ACC112 (cell line): ENCODE results near the gene EIF4EBP2.
A peak's percentile ranks its signal among the peaks of the same experiment; 100 is the strongest.

Source experiments
- H2AFZ ChIP-seq: fragments of 200-600 bp; sonication (generic); one replicate; pipeline ENCODE4 v1.6.0; 2017; ENCODE audit warnings: antibody characterized with exemption, low read length; ENCODE audit not compliant: unreplicated experiment
- H3K27ac ChIP-seq: fragments of 200-600 bp; sonication (generic); 2 replicates; pipeline ENCODE4 v1.5.1; 2014; ENCODE audit warnings: low read depth, mild to moderate bottlenecking, antibody characterized with exemption, low read length, moderate library complexity
- H3K27me3 ChIP-seq: fragments of 200-600 bp; sonication (generic); 2 replicates; pipeline ENCODE4 v1.6.1; 2014; ENCODE audit warnings: mild to moderate bottlenecking, antibody characterized with exemption, low read length, moderate library complexity, mixed read lengths; ENCODE audit not compliant: insufficient read depth
- H3K36me3 ChIP-seq: fragments of 200-600 bp; sonication (generic); 2 replicates; pipeline ENCODE4 v1.6.1; 2016; ENCODE audit warnings: mild to moderate bottlenecking, antibody characterized with exemption, low read length, moderate library complexity, mixed read lengths; ENCODE audit not compliant: insufficient read depth
- H3K4me1 ChIP-seq: fragments of 200-600 bp; sonication (generic); one replicate; pipeline ENCODE4 v1.6.1; 2016; ENCODE audit warnings: low read length, mixed read lengths; ENCODE audit not compliant: insufficient read depth, unreplicated experiment, control insufficient read depth
- H3K4me3 ChIP-seq: fragments of 200-600 bp; sonication (generic); 2 replicates; pipeline ENCODE4 v1.5.1; 2014; ENCODE audit warnings: mild to moderate bottlenecking, low read depth, low read length
- H3K79me2 ChIP-seq: fragments of 200-600 bp; sonication (generic); one replicate; pipeline ENCODE4 v1.6.0; 2016; ENCODE audit warnings: low read length; ENCODE audit not compliant: control insufficient read depth, unreplicated experiment, insufficient read depth

The EIF4EBP2 gene

DNA sequence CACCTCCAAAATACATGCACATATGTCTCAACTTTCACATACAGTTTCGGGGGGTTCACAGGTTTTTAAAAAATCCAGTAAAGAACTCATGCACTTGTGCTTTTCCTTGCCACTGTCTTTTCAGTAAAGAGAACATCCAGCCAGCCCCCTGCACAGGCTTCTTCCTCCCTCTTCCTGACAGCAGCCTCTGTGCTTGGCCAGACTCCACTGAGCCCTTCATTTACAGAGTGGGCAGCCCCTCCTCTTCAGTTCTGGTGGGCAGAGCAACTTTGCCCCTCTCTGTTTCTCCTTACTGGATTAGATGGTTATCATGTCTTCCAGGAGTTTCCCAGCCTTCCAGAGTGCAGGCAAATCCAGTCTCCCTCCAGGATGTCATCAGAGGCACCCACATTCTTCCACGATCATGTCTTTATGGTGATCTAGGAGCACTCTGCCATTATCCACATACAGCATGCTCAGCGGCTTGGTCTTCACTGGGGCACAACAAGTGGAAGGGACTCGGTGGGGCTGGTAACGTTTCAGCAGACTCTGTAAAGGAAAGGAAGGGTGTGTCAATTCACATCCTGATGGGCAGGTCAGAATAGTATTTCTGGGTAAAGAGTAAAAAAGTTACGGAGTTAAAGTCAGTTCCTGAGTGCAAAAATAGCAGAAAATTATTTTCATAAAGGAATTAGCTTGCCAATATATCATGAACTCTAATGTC, 28.8 kb downstream of the EIF4EBP2 start:
- 0 out of 2 replicates have a peak, but pooled peaks cover 8% of the 10 kb centered on the region for H3K36me3 ChIP-seq
- no peak overlapping the region for H2AFZ ChIP-seq
- H3K79me2 ChIP-seq, result no peaks in the 10 kb centered on the region
- no peak overlapping the region for H3K27ac ChIP-seq
- H3K4me3 ChIP-seq, result no peak overlapping the region
- peaks cover 11% of the 10 kb centered on the region for H3K4me1 ChIP-seq
- H3K27me3 ChIP-seq, result no peaks in the 10 kb centered on the region

DNA sequence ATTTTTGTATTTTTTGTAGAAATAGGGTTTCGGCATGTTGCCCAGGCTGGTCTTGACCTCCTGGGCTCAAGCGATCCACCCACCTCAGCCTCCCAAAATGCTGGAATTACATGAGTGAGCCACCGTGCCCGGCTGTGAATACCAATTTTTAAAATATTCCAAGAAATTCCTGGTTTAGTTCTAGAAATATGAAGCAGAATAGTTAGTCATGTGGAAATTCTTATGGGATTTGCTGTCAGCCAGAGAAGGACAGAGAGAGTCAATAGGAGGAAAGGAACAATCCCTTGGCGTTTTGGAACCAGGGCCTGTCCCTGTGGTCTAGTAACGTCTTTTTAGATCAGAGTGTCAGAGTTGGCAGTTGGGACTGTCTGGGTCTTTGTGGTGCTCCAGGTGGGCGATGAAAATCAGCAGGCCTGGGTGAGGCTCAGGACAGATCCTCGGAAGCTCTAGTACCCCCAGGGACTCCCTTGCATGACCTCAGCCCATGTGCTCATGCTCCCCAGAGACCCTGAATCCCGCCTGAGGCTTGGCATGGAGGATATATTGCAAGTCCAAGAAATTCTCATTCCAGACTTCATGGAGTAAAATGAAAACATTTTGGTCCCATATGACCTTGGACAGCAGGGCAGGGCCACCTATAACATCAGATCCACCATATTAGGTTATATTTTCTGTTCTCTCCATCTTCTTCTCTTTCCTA, 29.8 kb downstream of the EIF4EBP2 start:
- Histone ChIP-seq H3K27me3 (peaks cover 7% of the 10 kb centered on the region; the same call in 1 of the 2 replicates), H3K4me1 (peaks cover 11% of the 10 kb centered on the region), H3K4me3 (no peak overlapping the region), H3K79me2 (no peaks in the 10 kb centered on the region), H3K36me3 (0 out of 2 replicates have a peak, but pooled peaks cover 2% of the 10 kb centered on the region), H3K27ac (peak overlapping the region; percentile 40), H2AFZ (no peak overlapping the region)

DNA sequence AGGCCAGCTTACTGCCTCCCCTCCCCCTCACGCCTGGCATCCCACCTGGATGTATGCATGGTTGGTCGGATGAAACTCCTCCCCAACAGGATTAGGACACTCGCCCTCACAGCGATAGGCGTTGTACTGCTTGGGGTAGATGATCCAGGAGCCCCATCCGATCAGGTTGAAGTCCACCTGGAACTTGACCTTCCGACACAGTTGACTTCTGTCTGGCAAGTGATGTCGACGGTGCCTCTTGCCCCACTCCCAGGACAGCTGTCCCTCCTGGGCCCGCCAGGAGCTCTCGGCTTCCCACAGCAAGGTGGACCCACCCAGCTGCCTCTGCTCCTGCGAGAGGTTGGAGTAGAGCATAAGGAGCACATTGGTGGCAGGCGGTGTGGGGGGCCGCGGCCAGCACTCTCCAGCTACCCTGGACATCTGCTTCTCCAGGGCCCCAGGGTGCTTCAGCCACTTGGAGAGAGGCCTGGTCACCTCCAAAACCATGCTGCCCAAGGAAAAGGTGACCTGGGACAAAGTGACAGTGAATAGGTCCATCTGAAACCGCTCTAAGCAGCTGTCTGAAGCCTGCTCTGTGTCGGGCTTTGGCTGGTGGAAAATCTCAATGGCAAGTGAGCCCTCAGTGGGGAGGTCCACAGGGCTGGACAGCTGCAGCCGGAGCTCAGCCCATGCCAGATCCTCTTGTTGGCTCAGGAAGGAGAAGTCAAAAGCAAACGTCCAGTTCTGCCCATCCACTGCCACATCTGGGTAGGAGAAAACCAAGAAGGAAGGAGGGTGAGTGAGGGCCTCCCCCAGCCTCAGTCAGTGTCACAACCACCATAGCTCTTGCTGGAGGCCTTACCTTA, 31.5 kb downstream of the EIF4EBP2 start:
- Histone ChIP-seq H3K27ac (no peak overlapping the region), H2AFZ (no peak overlapping the region), H3K79me2 (no peaks in the 10 kb centered on the region), H3K36me3 (no peaks in the 10 kb centered on the region), H3K27me3 (peaks cover 23% of the 10 kb centered on the region), H3K4me3 (no peak overlapping the region), H3K4me1 (peaks cover 11% of the 10 kb centered on the region)

DNA sequence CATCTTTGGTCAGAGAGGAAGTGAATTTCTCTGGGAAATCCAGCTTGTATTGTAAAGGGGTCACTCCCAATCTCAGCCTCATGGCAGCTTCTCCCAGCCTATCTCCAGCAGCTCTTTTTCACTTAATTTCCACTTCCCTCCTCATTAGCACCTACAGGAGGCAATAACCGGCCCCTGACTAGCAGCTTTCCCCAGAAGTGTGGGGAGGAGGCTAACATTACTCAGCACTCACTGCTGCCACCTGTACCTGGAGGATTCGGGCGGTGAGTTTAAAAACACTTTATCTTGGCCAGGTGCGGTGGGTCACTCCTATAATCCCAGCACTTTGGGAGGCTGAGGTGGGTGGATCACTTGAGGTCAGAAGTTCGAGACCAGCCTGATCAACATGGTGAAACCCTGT, 33.8 kb downstream of the EIF4EBP2 start:
- Histone ChIP-seq H3K4me1 (peaks cover 11% of the 10 kb centered on the region), H3K36me3 (no peaks in the 10 kb centered on the region), H3K27ac (no peak overlapping the region), H3K79me2 (no peaks in the 10 kb centered on the region), H2AFZ (no peak overlapping the region), H3K4me3 (no peak overlapping the region), H3K27me3 (peaks cover 46% of the 10 kb centered on the region)

DNA sequence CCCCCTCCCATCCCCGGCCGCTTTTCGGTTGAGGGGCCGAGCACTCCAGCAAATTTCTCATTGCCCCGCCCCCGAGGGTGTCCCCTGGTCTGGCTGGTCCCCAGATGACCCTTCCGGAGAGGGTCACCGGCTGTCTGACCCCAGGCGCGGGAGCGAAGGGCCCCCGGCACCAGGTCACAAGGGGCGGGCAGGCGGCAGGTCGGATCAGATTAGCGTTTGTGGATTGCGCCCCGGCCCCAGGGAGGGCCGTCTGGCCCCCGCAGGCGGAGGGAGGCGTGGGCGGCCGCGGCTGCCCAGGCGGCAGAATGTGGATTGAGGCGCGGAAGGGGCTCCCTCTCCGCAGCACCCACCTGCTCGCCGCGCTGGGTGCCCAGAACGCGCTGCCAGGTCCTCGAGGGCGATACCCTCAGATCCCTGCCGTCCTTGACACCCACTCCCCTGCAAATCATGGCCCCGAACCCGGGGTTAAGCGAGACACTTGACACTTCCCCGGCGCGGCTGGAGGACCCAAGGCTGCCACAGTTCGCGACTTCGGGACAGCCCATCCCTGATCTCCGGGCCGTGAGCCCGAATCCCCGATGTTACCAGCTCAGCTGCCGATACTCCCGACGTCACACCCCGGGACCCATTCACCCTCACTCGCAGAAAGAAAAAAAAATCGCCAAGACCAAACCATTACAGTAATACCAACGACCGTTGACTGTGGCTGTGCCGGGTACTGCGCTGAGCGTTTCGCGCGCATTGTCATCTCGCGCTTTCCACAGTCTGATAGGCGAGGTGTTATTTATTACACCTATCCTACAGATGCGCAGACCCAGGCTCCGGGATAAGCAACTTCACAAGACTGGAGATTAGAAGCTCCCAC, 36.6 kb downstream of the EIF4EBP2 start:
- Histone ChIP-seq H3K36me3 (no peaks in the 10 kb centered on the region), H3K27ac (no peak overlapping the region), H3K4me1 (no peaks in the 10 kb centered on the region), H3K27me3 (peaks cover 47% of the 10 kb centered on the region), H2AFZ (no peak overlapping the region), H3K4me3 (peak overlapping the region; percentile 57), H3K79me2 (no peaks in the 10 kb centered on the region)

DNA sequence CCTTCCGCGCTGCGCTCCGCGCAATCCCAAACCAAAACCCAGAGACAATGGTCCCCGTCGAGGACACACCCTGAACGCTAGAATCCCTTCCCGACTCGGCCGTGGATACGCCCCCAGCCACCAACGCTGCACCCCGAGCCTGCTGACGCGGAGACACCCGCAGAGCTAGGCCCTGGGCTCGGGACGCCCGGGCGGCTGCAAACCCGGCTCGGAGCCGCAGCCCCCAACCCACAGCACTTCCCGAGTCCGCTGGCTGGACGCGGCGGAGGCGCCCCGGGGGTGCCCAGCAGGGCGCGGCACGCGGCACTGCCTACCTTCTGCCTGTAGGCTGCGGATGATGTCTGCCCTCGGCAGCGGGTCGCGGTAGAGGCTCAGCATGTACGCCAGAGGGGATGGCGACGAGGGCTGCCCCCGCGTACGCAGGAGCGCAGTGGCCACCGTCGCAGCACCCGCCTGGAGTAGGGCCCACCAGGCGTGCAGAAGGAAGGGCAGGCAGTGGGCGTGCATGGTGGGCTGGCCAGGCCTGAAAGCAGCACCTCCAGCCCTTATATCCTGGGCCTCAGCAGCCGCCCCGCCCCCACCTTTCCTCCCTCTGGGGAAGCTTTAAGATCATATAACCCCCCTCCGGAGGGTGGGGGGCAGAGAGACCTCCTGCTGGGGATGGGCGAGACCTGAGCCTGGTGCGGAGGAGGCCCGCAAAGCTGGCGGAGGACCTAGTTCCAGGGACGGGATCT, 37.4 kb downstream of the EIF4EBP2 start, which contains the start of gene NODAL:
NODAL (minus strand) TSS at position 521 of the 734 bp plus-strand sequence; CDS start at position 507, 14 bp downstream.
- H3K27me3 ChIP-seq, result peaks cover 47% of the 10 kb centered on the region
- peak within 1 kb of the TSS; percentile 57 for H3K4me3 ChIP-seq
- H3K36me3 ChIP-seq, result no peaks in the 10 kb centered on the region
- H3K27ac ChIP-seq, result no peak within 1 kb of the TSS
- H3K4me1 ChIP-seq, result no peaks in the 10 kb centered on the region
- H2AFZ ChIP-seq, result no peak within 1 kb of the TSS
- no peaks in the 10 kb centered on the region for H3K79me2 ChIP-seq

DNA sequence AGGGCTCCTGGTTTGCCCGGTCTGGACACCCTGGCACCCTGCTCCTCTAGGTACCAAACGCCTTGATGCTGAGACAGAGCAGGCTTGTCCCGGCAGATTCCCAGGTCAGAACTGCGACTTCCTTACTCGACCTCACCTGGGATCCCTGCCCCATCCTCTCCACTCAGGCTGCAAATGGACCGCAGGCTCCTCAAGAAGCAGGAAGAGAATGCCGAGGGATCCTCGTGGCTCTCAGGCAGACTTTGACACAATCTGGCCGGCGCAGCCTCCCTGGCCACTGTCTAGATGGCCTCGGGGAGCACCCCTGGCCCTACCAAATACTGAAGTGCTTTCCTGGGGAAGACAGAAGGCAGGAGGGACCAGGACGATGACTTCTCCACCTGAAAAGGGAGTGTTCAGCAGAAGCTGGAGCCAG, 38.0 kb downstream of the EIF4EBP2 start:
- no peaks in the 10 kb centered on the region for H3K79me2 ChIP-seq
- H2AFZ ChIP-seq, result no peak overlapping the region
- H3K27ac ChIP-seq, result no peak overlapping the region
- no peaks in the 10 kb centered on the region for H3K4me1 ChIP-seq
- H3K36me3 ChIP-seq, result no peaks in the 10 kb centered on the region
- peaks cover 47% of the 10 kb centered on the region for H3K27me3 ChIP-seq
- no peak overlapping the region for H3K4me3 ChIP-seq

DNA sequence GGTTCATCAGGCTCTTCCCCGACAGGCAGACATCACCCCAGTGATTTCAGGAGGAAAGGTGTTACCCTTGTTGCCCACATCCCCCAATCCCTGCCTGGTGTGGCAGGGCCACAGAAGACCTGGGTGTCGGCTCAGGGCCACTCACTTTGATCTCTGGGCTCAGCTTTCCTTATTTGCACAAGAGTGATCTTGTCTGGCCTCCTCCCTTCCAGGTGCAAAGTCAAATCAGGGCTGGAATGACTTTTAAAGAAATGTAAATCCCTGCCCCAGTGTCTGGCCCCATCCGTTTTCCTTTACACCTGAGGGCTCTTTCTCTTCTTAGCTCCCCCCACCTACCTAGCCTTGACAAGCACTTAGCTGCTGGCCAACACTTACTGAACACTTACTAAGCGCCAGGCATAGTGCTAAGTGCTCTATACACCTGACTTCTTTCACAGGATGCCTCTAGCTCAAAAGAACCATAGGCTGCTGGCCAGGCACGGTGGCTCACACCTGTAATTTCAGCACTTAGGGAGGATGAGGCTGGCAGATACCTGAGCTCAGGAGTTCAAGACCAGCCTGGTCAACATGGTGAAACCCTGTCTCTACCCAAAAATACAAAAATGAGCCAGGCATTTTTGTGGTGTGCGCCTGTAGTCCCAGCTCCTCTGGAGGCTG, 38.5 kb downstream of the EIF4EBP2 start:
- H3K4me3 ChIP-seq, result no peak overlapping the region
- no peak overlapping the region for H2AFZ ChIP-seq
- H3K36me3 ChIP-seq, result no peaks in the 10 kb centered on the region
- no peaks in the 10 kb centered on the region for H3K4me1 ChIP-seq
- peaks cover 47% of the 10 kb centered on the region for H3K27me3 ChIP-seq
- no peaks in the 10 kb centered on the region for H3K79me2 ChIP-seq
- H3K27ac ChIP-seq, result no peak overlapping the region

DNA sequence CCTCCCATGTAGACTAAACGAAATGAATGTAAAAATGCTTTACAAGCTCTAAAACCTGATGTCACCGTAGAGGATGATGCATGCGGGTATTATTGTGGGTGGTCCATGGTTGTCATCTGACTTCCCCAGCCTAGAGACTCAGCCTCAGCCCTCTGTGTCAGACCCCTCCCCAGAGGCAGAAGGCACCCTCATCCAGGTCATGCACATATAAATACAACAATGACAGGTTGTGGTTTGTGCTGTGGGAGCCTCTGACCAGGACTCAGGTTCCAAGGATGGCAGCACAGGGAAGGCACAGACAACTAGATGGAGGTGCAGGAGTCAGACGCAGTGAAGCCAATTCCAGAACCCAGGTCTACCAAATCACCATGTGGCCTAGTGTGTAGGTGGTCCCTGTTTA, 40.8 kb downstream of the EIF4EBP2 start:
- Histone ChIP-seq H3K4me1 (no peaks in the 10 kb centered on the region), H3K36me3 (no peaks in the 10 kb centered on the region), H3K27ac (no peak overlapping the region), H2AFZ (no peak overlapping the region), H3K27me3 (peaks cover 30% of the 10 kb centered on the region), H3K79me2 (no peaks in the 10 kb centered on the region), H3K4me3 (no peak overlapping the region)
